SK-N-DZ (cell line): ENCODE data around the gene SMARCC2.

Experiments used
- DNase-seq: peaks from one replicate; pipeline ENCODE4 v3.0.0-alpha.2; 2015; ENCODE audit warnings: low spot score

SMARCC2 gene

GRCh38 chr12:56152132-56152755 is 37.0 kb downstream of the SMARCC2 start, which contains the start of gene MYL6B:
Gene MYL6B (plus strand): TSS chr12:56152587. CDS start chr12:56153919, 1,332 bp downstream.
- peak; percentile 90 for DNase-seq

DNA sequence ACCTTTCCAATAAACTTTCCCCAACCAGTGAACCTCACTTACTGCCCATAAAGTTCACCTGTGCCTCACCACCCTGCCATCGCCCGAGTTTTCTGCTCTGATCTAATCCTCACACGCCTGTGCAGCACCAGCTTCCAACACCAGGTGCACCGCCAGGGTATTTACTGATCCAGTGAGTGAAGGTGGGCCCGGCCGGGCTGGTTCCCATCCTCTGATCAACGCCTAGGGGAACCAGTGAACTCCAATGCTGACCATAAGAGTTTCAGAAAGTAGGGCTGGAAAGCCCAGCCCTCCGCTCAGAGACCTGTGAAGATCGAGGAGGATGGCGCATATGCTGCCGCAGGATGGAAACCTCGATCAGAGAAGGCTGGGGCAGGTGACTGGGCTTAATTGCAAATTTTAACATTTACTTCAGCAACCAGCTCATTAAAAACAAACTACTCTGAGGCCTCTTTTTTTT is 37.6 kb downstream of the SMARCC2 start:
- DNase-seq: peak; percentile 63

DNA sequence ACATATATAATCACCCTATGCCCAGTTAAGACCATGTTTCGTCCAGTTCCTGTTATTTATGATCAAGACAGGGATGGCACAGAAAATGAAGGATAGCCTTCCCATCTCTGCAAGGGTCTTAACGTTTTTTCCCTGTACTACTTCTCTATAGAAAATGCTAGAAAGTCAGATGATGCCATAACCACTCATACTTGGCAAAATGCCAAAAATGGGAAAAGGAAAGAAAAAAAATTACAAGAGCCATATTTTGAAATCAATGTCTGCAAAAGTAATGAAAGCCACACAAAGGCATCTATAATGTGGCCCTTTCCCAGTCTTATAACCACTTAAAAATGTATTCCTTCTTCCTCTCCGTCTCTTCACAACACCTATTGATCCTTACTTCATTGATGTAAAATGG is 38.7 kb downstream of the SMARCC2 start:
- no peak for DNase-seq

DNA sequence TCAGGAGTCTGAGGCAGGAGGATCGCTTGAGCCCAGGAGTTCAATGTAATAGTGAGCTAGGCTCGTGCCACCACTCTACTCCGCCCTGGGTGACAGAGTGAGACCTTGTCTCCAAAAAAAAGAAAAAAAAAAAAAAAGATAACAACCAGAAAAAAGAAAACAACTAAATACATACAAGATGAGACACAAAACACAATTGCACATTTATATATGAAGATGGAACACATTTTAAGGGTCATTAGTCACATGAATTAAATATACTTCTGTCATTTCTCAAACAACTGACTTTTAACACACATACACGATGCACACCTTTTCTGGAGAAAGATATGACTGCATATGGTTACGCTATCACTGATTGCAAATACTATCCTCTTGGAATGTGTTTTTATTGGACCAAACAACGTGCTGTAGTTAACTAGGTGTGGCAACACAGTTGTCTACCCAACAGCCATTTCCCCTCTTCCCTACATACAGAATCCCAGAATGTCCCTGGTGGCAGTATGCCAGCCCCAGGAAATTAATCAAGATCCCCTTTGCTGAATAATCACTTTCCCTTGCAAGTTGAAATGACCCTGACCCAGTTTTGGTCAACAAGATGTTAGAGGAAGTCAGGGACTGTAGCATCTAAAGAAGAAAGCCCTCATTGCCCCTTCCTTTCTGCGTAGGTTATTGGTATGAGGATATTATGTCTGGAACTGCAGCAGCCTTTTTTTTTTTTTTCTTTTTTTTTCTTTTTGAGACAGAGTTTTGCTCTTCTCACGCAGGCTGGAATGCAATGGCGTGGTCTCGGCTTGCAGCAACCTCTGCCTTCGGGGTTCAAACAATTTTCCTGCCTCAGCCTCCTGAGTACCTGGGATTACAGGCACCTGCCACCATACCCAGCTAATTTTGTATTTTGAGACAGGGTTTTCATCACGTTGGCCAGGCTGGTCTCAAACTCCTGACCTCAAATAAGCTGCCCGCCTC is 42.5 kb downstream of the SMARCC2 start:
- no peak for DNase-seq

DNA sequence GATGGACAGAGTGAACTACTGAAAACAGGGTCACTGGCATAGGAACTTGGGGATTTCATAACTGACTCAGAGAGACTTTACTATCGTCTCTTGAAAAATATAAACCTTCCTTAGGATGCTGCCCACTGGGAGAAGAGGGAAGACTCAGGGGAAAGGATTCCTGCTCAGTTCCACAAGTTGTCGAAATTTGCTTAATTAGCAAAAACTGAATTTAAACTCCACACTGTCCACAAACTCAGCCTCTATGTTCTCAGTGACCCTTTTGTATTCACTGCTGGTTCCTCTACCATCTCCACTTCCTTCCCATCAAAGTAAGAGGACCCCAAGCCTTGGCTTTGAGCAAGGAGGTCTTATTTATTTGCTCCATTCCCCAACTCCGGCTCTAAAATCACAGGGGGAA is 44.1 kb downstream of the SMARCC2 start:
- DNase-seq: no peak

- no peak for DNase-seq
These were observed 45.4 kb downstream of the SMARCC2 start for GRCh38 chr12:56143870-56144269.

DNA sequence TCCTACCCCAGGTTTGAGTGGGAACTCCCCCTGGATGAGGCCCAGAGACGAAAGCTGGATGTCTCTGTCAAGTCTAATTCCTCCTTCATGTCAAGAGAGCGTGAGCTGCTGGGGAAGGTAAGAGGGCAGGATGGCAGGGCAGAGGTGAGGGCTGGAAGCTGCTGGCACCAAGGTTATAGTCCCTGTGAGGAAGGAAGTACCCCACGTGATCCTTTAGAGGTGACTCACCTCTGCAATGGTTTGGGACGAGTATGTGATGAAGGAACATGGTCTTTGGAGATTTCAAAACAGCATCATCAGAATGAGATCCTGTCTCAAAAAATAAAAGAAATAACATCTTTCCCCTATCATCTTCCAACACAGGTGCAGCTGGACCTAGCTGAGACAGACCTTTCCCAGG is 46.1 kb downstream of the SMARCC2 start:
- DNase-seq: no peak

GRCh38 chr12:56141946-56142784 is 47.1 kb downstream of the SMARCC2 start:
- no peak for DNase-seq

DNA sequence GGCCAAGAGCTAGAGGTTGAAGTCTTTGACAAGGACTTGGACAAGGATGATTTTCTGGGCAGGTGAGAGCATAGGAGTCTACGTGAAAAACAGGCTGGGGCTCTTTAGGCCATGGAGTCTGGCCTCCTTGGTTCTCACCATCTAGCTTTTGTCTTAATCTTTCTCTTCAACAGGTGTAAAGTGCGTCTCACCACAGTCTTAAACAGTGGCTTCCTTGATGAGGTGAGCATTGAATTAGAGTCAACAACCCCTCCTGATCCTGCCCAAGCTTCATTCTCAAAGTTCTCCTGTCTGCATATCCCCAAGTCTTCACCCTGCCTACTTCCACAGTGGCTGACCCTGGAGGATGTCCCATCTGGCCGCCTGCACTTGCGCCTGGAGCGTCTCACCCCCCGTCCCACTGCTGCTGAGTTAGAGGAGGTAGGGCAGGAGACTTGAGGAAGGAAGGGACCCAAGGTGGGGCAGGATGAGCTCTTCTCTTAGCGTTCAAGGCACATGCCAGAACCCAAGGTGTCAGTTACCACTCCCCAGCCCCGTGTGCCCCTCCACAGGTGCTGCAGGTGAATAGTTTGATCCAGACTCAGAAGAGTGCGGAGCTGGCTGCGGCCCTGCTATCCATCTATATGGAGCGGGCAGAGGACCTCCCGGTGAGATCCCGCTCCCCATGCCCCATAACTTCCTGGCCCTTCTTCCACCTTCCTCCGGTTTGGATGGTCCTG is 51.3 kb downstream of the SMARCC2 start:
- DNase-seq: no peak

- DNase-seq: no peak
These were observed 54.4 kb downstream of the SMARCC2 start for GRCh38 chr12:56134897-56135296.

DNA sequence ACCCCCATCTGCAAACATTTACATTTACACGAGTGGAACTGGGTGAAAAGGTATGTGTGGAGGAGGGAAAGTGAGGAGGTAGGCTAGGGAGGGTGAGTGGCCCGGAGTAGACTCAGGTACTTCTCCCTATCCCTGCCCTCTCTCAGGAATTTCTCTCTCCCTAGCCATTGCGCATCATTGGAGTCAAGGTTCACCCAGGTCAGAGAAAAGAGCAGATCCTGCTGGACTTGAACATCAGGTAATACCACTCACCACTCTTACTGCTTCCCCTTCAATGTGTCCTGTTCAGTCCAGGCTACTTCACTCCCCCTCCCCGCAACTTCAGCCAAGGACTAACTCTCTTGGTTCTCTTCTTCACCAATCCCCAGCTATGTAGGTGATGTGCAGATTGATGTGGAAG is 58.4 kb downstream of the SMARCC2 start:
- no peak for DNase-seq

DNA sequence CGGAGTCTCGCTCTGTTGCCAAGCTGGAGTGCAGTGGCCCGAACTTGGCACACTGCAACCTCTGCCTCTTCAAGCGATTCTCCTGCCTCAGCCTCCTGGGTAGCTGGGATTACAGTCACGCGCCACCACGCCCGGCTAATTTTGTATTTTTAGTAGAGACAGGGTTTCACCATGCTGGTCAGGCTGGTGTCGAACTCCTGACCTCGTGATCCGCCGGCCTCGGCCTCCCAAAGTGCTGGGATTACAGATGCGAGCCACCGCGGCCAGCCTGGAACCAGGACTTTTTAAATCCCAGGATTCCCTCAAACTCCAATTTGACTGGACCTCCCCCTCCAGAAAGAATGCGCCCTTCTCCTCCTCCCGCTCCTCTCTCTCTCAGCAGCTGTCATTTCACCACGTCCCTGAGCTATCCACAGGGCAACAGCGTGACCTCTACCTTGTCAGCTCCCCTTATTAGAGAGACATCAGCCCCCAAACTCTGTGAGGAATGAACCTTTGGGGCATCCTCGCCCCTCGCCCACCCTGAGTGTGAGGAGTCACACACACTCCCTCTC is 59.3 kb downstream of the SMARCC2 start:
- DNase-seq: no peak

DNA sequence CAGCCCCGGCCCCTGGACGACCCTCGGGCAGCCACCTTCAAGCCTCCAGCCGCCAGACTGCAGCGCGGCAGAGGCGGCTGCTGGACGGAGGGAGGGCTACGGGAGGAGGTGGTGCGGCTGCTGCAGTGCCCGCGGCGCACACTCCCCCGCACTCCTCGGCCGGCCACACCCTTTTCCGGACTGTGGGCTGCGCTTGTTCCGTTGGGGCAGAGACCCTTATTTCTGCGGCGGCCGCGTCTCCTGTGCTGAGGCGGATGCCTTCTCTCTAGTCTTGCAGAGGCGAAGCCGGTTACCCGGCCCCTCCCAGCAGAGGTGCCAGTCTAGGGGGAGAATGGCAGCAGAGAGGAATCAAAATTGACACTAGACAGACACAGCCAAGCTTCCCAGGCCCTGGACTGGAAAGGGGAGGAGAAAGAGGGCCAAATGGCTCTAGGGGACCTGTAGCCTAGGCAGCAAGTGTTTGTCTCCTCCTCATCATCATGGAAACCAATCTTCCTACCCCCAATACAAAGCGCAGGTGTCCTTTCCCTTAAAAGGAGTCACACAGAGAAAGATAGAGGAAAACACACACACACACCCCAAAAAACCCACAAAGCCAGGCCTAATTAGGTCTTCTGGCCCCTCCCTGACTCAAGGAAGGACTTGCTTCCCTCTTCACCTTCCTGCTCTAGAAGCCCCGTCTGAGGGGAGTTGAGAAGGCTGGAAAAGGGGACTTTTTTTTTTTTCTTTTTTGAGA is 59.9 kb downstream of the SMARCC2 start:
- DNase-seq: peak; percentile 69

- DNase-seq: peak; percentile 35
These were observed 60.5 kb downstream of the SMARCC2 start for GRCh38 chr12:56128670-56129205.

- peak; percentile 100 for DNase-seq
These were observed 61.2 kb downstream of the SMARCC2 start, which contains the start of gene ESYT1 for GRCh38 chr12:56127888-56128669. Gene ESYT1 (plus strand): TSS chr12:56128267. CDS start chr12:56128320, 53 bp downstream.

DNA sequence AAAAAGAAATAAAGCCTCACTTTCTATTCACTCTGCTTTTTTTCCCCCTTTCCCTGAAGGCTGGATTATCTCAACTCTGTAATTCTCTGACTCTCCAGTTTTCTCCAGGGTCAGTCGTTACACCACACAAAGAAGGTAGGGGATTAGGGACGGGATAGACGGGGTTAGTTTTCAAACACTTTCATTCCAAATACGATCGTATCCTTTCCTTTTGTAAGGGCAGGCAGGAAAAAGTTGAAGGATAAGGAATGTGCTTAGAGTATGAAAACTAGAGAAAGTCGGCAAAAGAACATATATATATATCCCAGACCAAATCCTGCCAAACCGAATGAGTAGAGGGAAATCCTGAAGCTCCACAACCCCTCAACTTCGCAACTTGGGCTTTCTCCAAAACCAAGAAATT is 61.8 kb downstream of the SMARCC2 start:
- no peak for DNase-seq

DNA sequence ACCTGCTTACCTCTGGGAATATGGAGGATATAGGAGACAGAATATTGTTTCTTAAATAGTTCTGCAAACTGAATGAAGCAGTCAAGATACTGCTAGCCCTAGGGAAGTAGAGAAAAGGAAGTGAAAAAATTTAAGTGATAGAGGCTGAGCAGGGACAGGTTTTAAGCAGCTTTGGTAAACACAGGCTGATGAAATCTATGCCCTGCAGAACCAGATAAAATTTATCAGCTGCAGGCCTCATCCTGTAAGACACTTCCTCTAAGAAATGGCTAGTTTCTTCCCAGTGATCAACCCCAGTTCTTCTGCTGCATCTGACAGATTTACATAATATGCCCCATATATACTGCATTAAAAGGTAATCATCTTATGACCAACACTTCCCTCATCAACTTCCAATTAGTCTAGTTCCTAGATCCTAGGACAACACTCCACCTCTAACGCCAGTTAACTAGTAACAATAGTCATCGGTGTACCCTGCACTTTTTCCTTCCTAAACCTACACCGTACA is 62.5 kb downstream of the SMARCC2 start:
- DNase-seq: no peak

DNA sequence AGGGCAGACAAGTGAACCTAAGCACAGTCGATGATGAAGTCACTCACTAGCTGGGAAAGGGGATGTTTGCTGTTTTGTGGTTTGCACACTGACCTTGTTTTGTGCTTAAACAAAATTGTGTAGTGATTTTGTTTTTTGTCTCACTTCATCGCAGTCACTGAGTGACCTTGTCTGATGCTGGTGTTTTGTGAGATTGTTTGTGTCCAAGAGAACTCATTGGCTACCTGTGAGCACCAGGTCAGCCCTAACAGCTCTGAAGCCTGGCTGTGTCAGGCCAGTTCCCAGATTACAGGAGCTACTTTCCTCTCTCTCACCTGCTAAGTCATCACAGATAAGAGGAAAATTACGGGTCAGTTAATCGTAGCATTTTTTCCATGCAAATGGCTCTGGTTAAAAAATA is 65.2 kb downstream of the SMARCC2 start:
- no peak for DNase-seq

GRCh38 chr12:56122637-56123036 is 66.6 kb downstream of the SMARCC2 start:
- no peak for DNase-seq
